ENCODE data around the gene CFAP20. TPM values are rescaled to one million over a fixed set of nuclear protein-coding genes. Genes with fewer than 3 reads are reported as not detected.

The CFAP20 gene
- total RNA-seq, 1 experiment from 2014 or later: 60.4 TPM

GRCh38 chr16:58120234-58120633, 8.9 kb downstream of the CFAP20 start:
- peaks cover 10 to 18% of the 10 kb centered on the region in 2 experiments for H3K4me1 Mint-ChIP-seq
- Histone ChIP-seq H3K27ac (ENCODE audit: insufficient read length, low read depth, low read length) (no peak overlapping the region), H2AFZ (ENCODE audit: low read length) (no peak overlapping the region), H3K23ac (ENCODE audit: insufficient read length, low read depth, low read length) (no peak overlapping the region), H3K79me1 (ENCODE audit: insufficient read depth, low read depth, low read length, poor library complexity, severe bottlenecking) (peaks cover 15% of the 10 kb centered on the region), H3K4me1 (ENCODE audit: insufficient read depth, low read length) (peaks cover 3% of the 10 kb centered on the region; the same call in 1 of the 2 replicates), H4K20me1 (ENCODE audit: control insufficient read depth, insufficient read depth, insufficient read length) (no peaks in the 10 kb centered on the region), H2BK120ac (ENCODE audit: low read depth, low read length, poor library complexity, severe bottlenecking) (no peak overlapping the region), H2BK20ac (ENCODE audit: low read depth, low read length, poor library complexity, severe bottlenecking) (no peak overlapping the region), H4K5ac (ENCODE audit: insufficient read length, low read depth, low read length) (no peak overlapping the region), H3K56ac (ENCODE audit: insufficient read length, low read depth, low read length) (no peak overlapping the region), H4K91ac (ENCODE audit: insufficient read length, low read depth, low read length) (no peak overlapping the region), H3K4me2 (ENCODE audit: insufficient read depth, insufficient read length, low read length) (no peak overlapping the region), H3T11ph (ENCODE audit: low read length) (no peak overlapping the region), H3K14ac (ENCODE audit: insufficient read depth, low read length) (no peak overlapping the region), H2BK5ac (ENCODE audit: insufficient read length, low read length) (no peak overlapping the region), H3K79me2 (ENCODE audit: insufficient read depth, low read length) (peaks cover 25% of the 10 kb centered on the region; the same call in 1 of the 2 replicates), H4K8ac (replicated peaks; ENCODE audit: insufficient read length, low read depth, low read length) (no peak overlapping the region), H3K9me3 (ENCODE audit: control insufficient read depth, low read depth, low read length) (no peaks in the 10 kb centered on the region), H2AK5ac (ENCODE audit: insufficient read length, low read length) (no peak overlapping the region), H3K4ac (ENCODE audit: low read depth, low read length) (no peak overlapping the region), H3K27me3 (ENCODE audit: insufficient read depth, low read length) (no peaks in the 10 kb centered on the region), H3K18ac (ENCODE audit: insufficient read length, low read depth, low read length) (no peak overlapping the region), H3K9ac (ENCODE audit: extremely low read depth, insufficient read length, low read length) (no peak overlapping the region), H2BK12ac (ENCODE audit: insufficient read length, low read depth, low read length) (no peak overlapping the region), H2BK15ac (ENCODE audit: low read depth, low read length) (no peak overlapping the region), H3K23me2 (ENCODE audit: insufficient read length, low read depth, low read length, poor library complexity, severe bottlenecking) (no peaks in the 10 kb centered on the region)
- no peak overlapping the region for H3K4me3 Mint-ChIP-seq
- WGBS (ENCODE audit: extremely low coverage, insufficient read length, low lambda C conversion rate): no CpG with 5 or more reads among the region's 3 CpGs
- no peaks in the 10 kb centered on the region for H3K27me3 Mint-ChIP-seq (ENCODE audit: low read depth)
- no peak overlapping the region for H3K27ac Mint-ChIP-seq
- H3K36me3 Mint-ChIP-seq (ENCODE audit: insufficient read depth in 1 of 3, low read depth in 3 of 3): peaks cover 10 to 17% (median 17%) of the 10 kb centered on the region in 3 experiments; a peak in 6 of 7 replicates
- DNase-seq: no peak
- H3K9me3 Mint-ChIP-seq: no peaks in the 10 kb centered on the region
- no peak for TF ChIP-seq CTCF (conservative IDR thresholded peaks at IDR 0.05)

Measured in H9 (cell line).